HEK293 (cell line): ENCODE measurements around the gene RITA1.
A peak's percentile ranks its signal among the peaks of the same experiment; 100 is the strongest.

ENCODE experiments used
- FEZF1 ChIP-seq: fragments of 450-650 bp; formaldehyde crosslinking; IDR thresholded peaks from 2 replicates; pipeline ENCODE4 v1.5.1; 2016; ENCODE audit warnings: missing biosample characterization, missing genetic modification characterization
- GLIS2 ChIP-seq: fragments of 450-650 bp; formaldehyde crosslinking; IDR thresholded peaks from 2 replicates; pipeline ENCODE4 v1.5.1; 2016; ENCODE audit warnings: missing biosample characterization, missing genetic modification characterization
- HOXA7 ChIP-seq: sonication (generic); formaldehyde crosslinking; IDR thresholded peaks from 2 replicates; pipeline ENCODE4 v1.8.1; 2022; ENCODE audit warnings: missing genetic modification reagents, borderline replicate concordance
- HOXD13 ChIP-seq: sonication (generic); formaldehyde crosslinking; IDR thresholded peaks from 2 replicates; pipeline ENCODE4 v1.8.0; 2022; ENCODE audit warnings: missing genetic modification reagents, borderline replicate concordance
- IKZF3 ChIP-seq: fragments of 450-650 bp; IDR thresholded peaks from 2 replicates; pipeline ENCODE4 v1.5.0; 2018; ENCODE audit warnings: missing biosample characterization, mild to moderate bottlenecking, missing genetic modification characterization, moderate library complexity
- PRDM1 ChIP-seq: fragments of 450-650 bp; formaldehyde crosslinking; IDR thresholded peaks from 2 replicates; pipeline ENCODE4; 2016; ENCODE audit warnings: missing biosample characterization, missing genetic modification characterization
- SALL2 ChIP-seq: fragments of 450-650 bp; formaldehyde crosslinking; IDR thresholded peaks from 2 replicates; pipeline ENCODE4 v1.5.0; 2017; ENCODE audit warnings: missing biosample characterization, mild to moderate bottlenecking, missing genetic modification characterization, borderline replicate concordance
- SP2 ChIP-seq: fragments of 450-650 bp; formaldehyde crosslinking; IDR thresholded peaks from 2 replicates; pipeline ENCODE4 v1.5.1; 2016; ENCODE audit warnings: missing biosample characterization, missing genetic modification characterization
- WT1 ChIP-seq: fragments of 450-650 bp; formaldehyde crosslinking; IDR thresholded peaks from 2 replicates; pipeline ENCODE4 v1.5.1; 2016; ENCODE audit warnings: missing biosample characterization, missing genetic modification characterization
- ZBTB1 ChIP-seq: fragments of 450-650 bp; formaldehyde crosslinking; IDR thresholded peaks from 2 replicates; pipeline ENCODE4 v1.5.1; 2016; ENCODE audit warnings: missing biosample characterization, missing genetic modification characterization
- ZBTB17 ChIP-seq: fragments of 450-650 bp; formaldehyde crosslinking; IDR thresholded peaks from 2 replicates; pipeline ENCODE4 v1.5.1; 2016; ENCODE audit warnings: missing biosample characterization, missing genetic modification characterization
- ZBTB21 ChIP-seq: fragments of 450-650 bp; formaldehyde crosslinking; IDR thresholded peaks from 2 replicates; pipeline ENCODE4 v1.5.1; 2017; ENCODE audit warnings: missing biosample characterization, missing genetic modification characterization
- ZEB2 ChIP-seq: fragments of 450-650 bp; formaldehyde crosslinking; IDR thresholded peaks from 2 replicates; pipeline ENCODE4 v1.5.1; 2016; ENCODE audit warnings: missing biosample characterization, missing genetic modification characterization
- ZNF292 ChIP-seq: fragments of 450-650 bp; formaldehyde crosslinking; IDR thresholded peaks from 2 replicates; pipeline ENCODE4 v1.5.1; 2016; ENCODE audit warnings: low read depth, missing biosample characterization, missing genetic modification characterization, borderline replicate concordance
- ZNF404 ChIP-seq: fragments of 450-650 bp; formaldehyde crosslinking; IDR thresholded peaks from 2 replicates; pipeline ENCODE4 v1.5.1; 2017; ENCODE audit warnings: missing biosample characterization, missing genetic modification characterization
- ZNF670 ChIP-seq: fragments of 450-650 bp; formaldehyde crosslinking; IDR thresholded peaks from 2 replicates; pipeline ENCODE4 v1.5.1; 2016; ENCODE audit warnings: missing biosample characterization, missing genetic modification characterization, low read depth
- ZNF677 ChIP-seq: fragments of 450-650 bp; IDR thresholded peaks from 2 replicates; pipeline ENCODE4 v1.5.0; 2018; ENCODE audit warnings: missing biosample characterization, mild to moderate bottlenecking, missing genetic modification characterization, moderate library complexity
- ZNF707 ChIP-seq: fragments of 450-650 bp; formaldehyde crosslinking; IDR thresholded peaks from 2 replicates; pipeline ENCODE4 v1.5.1; 2016; ENCODE audit warnings: missing biosample characterization, missing genetic modification characterization
- ZNF76 ChIP-seq: fragments of 450-650 bp; formaldehyde crosslinking; IDR thresholded peaks from 2 replicates; pipeline ENCODE4; 2016; ENCODE audit warnings: low read depth, missing biosample characterization, missing genetic modification characterization, borderline replicate concordance
- ZNF792 ChIP-seq: fragments of 450-650 bp; formaldehyde crosslinking; IDR thresholded peaks from 2 replicates; pipeline ENCODE4 v1.5.1; 2016; ENCODE audit warnings: missing biosample characterization, missing genetic modification characterization
- ZNF837 ChIP-seq: fragments of 450-650 bp; formaldehyde crosslinking; IDR thresholded peaks from 2 replicates; pipeline ENCODE4 v1.5.1; 2016; ENCODE audit warnings: missing biosample characterization, missing genetic modification characterization
- ZNF843 ChIP-seq: fragments of 450-650 bp; formaldehyde crosslinking; IDR thresholded peaks from 2 replicates; pipeline ENCODE4 v1.5.1; 2016; ENCODE audit warnings: missing biosample characterization, missing genetic modification characterization
- TF ChIP-seq, protein P1 (sequence below): fragments of 450-650 bp; formaldehyde crosslinking; IDR thresholded peaks from 2 replicates; pipeline ENCODE4 v1.5.1; 2017; ENCODE audit warnings: missing biosample characterization, missing genetic modification characterization
- TF ChIP-seq, protein P2 (sequence below): fragments of 450-650 bp; formaldehyde crosslinking; IDR thresholded peaks from 2 replicates; pipeline ENCODE4 v1.5.1; 2016; ENCODE audit warnings: missing biosample characterization, missing genetic modification characterization
- TF ChIP-seq, protein P3 (sequence below): fragments of 450-650 bp; formaldehyde crosslinking; IDR thresholded peaks from 2 replicates; pipeline ENCODE4 v1.5.1; 2017; ENCODE audit warnings: missing biosample characterization, missing genetic modification characterization
- TF ChIP-seq, protein P4 (sequence below): fragments of 450-650 bp; formaldehyde crosslinking; IDR thresholded peaks from 2 replicates; pipeline ENCODE4; 2016; ENCODE audit warnings: missing biosample characterization, missing genetic modification characterization
- TF ChIP-seq, protein P5 (sequence below): fragments of 450-650 bp; formaldehyde crosslinking; IDR thresholded peaks from 2 replicates; pipeline ENCODE4 v1.5.1; 2017; ENCODE audit warnings: missing biosample characterization, missing genetic modification characterization
- TF ChIP-seq, protein P6 (sequence below): fragments of 450-650 bp; formaldehyde crosslinking; IDR thresholded peaks from 2 replicates; pipeline ENCODE4 v1.5.1; 2016; ENCODE audit warnings: missing biosample characterization, missing genetic modification characterization
- TF ChIP-seq, protein P7 (sequence below): fragments of 450-650 bp; IDR thresholded peaks from 2 replicates; pipeline ENCODE4 v1.5.1; 2018; ENCODE audit warnings: missing biosample characterization, mild to moderate bottlenecking, missing genetic modification characterization
- TF ChIP-seq, protein P8 (sequence below): fragments of 450-650 bp; formaldehyde crosslinking; IDR thresholded peaks from 2 replicates; pipeline ENCODE4 v1.5.1; 2017; ENCODE audit warnings: missing biosample characterization, missing genetic modification characterization

The RITA1 gene

DNA sequence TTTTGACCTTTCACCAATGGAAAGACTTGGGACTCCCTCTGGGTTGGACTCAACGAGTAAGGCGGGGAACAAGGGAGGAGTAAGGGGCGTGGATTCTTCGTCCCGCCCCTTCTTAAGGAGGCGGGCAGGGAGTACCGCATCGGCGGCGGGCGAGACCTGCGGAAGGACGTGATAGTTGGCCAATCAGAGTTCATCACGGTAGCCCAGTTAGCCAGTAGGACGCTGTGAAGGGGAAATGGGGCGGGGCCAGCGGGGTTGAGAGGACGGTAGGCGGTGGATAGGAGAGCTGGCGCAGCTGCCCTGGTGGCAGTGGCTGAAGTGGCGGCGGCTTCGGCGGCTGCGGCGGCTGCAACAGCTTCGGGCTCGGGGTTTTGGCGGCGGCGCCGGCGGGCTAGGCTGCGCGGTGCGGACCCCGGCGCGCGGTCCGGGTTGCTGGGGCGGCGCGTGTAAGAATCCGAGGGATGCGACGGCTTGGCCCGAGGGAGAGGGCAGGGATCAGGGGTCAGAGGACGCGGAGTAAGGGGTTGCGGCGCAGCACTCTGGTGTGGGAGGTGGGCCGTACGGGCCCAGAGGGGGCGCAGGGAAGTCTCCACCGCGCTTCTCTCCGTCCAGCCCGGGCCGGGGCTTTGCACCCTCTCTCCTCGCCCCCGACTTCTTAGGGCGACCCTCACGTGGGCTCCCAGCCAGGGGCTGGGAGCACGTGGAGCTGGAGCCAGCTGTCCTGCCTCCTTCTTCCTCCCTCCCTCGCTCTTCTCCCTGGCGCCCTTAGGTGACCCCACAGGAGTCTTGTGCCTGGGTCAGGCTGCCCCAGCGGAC is 35.9 kb downstream of the RITA1 start, which contains the start of gene TPCN1 (continued):
- TF ChIP-seq, protein P1, sequence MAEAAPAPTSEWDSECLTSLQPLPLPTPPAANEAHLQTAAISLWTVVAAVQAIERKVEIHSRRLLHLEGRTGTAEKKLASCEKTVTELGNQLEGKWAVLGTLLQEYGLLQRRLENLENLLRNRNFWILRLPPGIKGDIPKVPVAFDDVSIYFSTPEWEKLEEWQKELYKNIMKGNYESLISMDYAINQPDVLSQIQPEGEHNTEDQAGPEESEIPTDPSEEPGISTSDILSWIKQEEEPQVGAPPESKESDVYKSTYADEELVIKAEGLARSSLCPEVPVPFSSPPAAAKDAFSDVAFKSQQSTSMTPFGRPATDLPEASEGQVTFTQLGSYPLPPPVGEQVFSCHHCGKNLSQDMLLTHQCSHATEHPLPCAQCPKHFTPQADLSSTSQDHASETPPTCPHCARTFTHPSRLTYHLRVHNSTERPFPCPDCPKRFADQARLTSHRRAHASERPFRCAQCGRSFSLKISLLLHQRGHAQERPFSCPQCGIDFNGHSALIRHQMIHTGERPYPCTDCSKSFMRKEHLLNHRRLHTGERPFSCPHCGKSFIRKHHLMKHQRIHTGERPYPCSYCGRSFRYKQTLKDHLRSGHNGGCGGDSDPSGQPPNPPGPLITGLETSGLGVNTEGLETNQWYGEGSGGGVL = no peak
- TF ChIP-seq FEZF1 (tag by site-specific recombination) = no peak
- no peak for TF ChIP-seq ZNF404 (tag by site-specific recombination)
- TF ChIP-seq, protein P2, sequence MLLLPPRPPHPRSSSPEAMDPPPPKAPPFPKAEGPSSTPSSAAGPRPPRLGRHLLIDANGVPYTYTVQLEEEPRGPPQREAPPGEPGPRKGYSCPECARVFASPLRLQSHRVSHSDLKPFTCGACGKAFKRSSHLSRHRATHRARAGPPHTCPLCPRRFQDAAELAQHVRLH (tag by site-specific recombination) = peak; percentile 100
- TF ChIP-seq ZNF837 (tag by site-specific recombination) = no peak
- TF ChIP-seq GLIS2 (tag by site-specific recombination) = peak; percentile 65; the same call in 1 of the 2 replicates
- no peak for TF ChIP-seq WT1 (tag by site-specific recombination)
- TF ChIP-seq, protein P3, sequence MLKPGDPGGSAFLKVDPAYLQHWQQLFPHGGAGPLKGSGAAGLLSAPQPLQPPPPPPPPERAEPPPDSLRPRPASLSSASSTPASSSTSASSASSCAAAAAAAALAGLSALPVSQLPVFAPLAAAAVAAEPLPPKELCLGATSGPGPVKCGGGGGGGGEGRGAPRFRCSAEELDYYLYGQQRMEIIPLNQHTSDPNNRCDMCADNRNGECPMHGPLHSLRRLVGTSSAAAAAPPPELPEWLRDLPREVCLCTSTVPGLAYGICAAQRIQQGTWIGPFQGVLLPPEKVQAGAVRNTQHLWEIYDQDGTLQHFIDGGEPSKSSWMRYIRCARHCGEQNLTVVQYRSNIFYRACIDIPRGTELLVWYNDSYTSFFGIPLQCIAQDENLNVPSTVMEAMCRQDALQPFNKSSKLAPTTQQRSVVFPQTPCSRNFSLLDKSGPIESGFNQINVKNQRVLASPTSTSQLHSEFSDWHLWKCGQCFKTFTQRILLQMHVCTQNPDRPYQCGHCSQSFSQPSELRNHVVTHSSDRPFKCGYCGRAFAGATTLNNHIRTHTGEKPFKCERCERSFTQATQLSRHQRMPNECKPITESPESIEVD (tag by site-specific recombination) = no peak
- no peak for TF ChIP-seq PRDM1
- no peak for TF ChIP-seq ZNF292
- no peak for TF ChIP-seq ZBTB1 (tag by site-specific recombination)
- TF ChIP-seq, protein P4, sequence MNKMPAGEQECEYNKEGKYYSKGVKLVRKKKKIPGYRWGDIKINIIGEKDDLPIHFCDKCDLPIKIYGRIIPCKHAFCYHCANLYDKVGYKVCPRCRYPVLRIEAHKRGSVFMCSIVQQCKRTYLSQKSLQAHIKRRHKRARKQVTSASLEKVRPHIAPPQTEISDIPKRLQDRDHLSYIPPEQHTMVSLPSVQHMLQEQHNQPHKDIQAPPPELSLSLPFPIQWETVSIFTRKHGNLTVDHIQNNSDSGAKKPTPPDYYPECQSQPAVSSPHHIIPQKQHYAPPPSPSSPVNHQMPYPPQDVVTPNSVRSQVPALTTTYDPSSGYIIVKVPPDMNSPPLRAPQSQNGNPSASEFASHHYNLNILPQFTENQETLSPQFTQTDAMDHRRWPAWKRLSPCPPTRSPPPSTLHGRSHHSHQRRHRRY (tag by site-specific recombination) = no peak
- TF ChIP-seq HOXA7 (CRISPR knock-in tag) = no peak
- no peak for TF ChIP-seq IKZF3
- TF ChIP-seq, protein P5, sequence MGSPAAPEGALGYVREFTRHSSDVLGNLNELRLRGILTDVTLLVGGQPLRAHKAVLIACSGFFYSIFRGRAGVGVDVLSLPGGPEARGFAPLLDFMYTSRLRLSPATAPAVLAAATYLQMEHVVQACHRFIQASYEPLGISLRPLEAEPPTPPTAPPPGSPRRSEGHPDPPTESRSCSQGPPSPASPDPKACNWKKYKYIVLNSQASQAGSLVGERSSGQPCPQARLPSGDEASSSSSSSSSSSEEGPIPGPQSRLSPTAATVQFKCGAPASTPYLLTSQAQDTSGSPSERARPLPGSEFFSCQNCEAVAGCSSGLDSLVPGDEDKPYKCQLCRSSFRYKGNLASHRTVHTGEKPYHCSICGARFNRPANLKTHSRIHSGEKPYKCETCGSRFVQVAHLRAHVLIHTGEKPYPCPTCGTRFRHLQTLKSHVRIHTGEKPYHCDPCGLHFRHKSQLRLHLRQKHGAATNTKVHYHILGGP (tag by site-specific recombination) = no peak
- 0 out of 2 replicates have a peak, but pooled peaks have one; percentile 41 for TF ChIP-seq ZNF792 (tag by site-specific recombination)
- TF ChIP-seq, protein P6, sequence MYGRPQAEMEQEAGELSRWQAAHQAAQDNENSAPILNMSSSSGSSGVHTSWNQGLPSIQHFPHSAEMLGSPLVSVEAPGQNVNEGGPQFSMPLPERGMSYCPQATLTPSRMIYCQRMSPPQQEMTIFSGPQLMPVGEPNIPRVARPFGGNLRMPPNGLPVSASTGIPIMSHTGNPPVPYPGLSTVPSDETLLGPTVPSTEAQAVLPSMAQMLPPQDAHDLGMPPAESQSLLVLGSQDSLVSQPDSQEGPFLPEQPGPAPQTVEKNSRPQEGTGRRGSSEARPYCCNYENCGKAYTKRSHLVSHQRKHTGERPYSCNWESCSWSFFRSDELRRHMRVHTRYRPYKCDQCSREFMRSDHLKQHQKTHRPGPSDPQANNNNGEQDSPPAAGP (tag by site-specific recombination) = 0 out of 2 replicates have a peak, but pooled peaks have one; percentile 43
- no peak for TF ChIP-seq ZNF843 (tag by site-specific recombination)
- TF ChIP-seq SALL2 (tag by site-specific recombination) = no peak
- TF ChIP-seq, protein P7, sequence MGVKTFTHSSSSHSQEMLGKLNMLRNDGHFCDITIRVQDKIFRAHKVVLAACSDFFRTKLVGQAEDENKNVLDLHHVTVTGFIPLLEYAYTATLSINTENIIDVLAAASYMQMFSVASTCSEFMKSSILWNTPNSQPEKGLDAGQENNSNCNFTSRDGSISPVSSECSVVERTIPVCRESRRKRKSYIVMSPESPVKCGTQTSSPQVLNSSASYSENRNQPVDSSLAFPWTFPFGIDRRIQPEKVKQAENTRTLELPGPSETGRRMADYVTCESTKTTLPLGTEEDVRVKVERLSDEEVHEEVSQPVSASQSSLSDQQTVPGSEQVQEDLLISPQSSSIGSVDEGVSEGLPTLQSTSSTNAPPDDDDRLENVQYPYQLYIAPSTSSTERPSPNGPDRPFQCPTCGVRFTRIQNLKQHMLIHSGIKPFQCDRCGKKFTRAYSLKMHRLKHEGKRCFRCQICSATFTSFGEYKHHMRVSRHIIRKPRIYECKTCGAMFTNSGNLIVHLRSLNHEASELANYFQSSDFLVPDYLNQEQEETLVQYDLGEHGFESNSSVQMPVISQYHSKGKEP (tag by site-specific recombination) = no peak
- TF ChIP-seq ZEB2 (tag by site-specific recombination) = no peak
- no peak for TF ChIP-seq ZNF707
- TF ChIP-seq SP2 = peak; percentile 100
- TF ChIP-seq ZBTB17 (tag by site-specific recombination) = peak; percentile 52; the same call in 1 of the 2 replicates
- 0 out of 2 replicates have a peak, but pooled peaks have one; percentile 20 for TF ChIP-seq ZNF76 (tag by site-specific recombination)
- TF ChIP-seq HOXD13 (CRISPR knock-in tag) = no peak
- TF ChIP-seq ZNF677 (tag by site-specific recombination) = no peak
- TF ChIP-seq, protein P8, sequence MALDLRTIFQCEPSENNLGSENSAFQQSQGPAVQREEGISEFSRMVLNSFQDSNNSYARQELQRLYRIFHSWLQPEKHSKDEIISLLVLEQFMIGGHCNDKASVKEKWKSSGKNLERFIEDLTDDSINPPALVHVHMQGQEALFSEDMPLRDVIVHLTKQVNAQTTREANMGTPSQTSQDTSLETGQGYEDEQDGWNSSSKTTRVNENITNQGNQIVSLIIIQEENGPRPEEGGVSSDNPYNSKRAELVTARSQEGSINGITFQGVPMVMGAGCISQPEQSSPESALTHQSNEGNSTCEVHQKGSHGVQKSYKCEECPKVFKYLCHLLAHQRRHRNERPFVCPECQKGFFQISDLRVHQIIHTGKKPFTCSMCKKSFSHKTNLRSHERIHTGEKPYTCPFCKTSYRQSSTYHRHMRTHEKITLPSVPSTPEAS (tag by site-specific recombination) = no peak
- TF ChIP-seq ZNF670 (tag by site-specific recombination) = no peak
- no peak for TF ChIP-seq ZBTB21
